CD14-positive monocyte (primary cell): ENCODE measurements around the gene RBBP9. TPM values are rescaled to one million over a fixed set of nuclear protein-coding genes. Genes with fewer than 3 reads are reported as not detected.
A peak's percentile ranks its signal among the peaks of the same experiment; 100 is the strongest.

ENCODE experiments used
- DNase-seq, 3 donors: peaks; one replicate each; pipeline ENCODE4 v3.0.0-alpha.2; 2011 to 2022
- H2AFZ ChIP-seq: 2 replicates; pipeline ENCODE4 v1.6.0; 2012; ENCODE audit warnings: mild to moderate bottlenecking, low read depth, low read length, inconsistent platforms; ENCODE audit not compliant: insufficient read depth, poor library complexity, severe bottlenecking
- H3K27ac ChIP-seq, 2 donors: 1 replicate in 1 of 2; 2 replicates in 1 of 2; pipeline ENCODE4 v1.5.1; 2012 to 2013; ENCODE audit warnings: low read length in 2 of 2, control low read depth in 1 of 2, inconsistent platforms in 1 of 2, low read depth in 1 of 2, mild to moderate bottlenecking in 1 of 2
- H3K27me3 ChIP-seq, 2 donors: one replicate each; pipeline versions ENCODE4 v1.6.0 to v1.6.1; 2011 to 2013; ENCODE audit warnings: low read length in 2 of 2; ENCODE audit not compliant: control insufficient read depth in 2 of 2, insufficient read depth in 2 of 2
- H3K36me3 ChIP-seq, 2 donors: replicated peaks in 1 of 2; 1 replicate in 1 of 2; 2 replicates in 1 of 2; pipeline versions ENCODE4 v1.5.1 to v1.6.1; 2012 to 2013; ENCODE audit warnings: low read length in 2 of 2, control low read depth in 1 of 2, inconsistent platforms in 1 of 2, mild to moderate bottlenecking in 1 of 2; ENCODE audit not compliant: insufficient read depth in 2 of 2, control insufficient read depth in 1 of 2
- H3K4me1 ChIP-seq, 2 donors: 1 replicate in 1 of 2; 2 replicates in 1 of 2; pipeline versions ENCODE4 v1.5.1 to v1.6.1; 2012 to 2013; ENCODE audit warnings: low read length in 2 of 2, control low read depth in 1 of 2, inconsistent platforms in 1 of 2, mild to moderate bottlenecking in 1 of 2, moderate library complexity in 1 of 2; ENCODE audit not compliant: insufficient read depth in 2 of 2, control insufficient read depth in 1 of 2
- H3K4me2 ChIP-seq: replicated peaks from 2 replicates; pipeline ENCODE3; 2012; ENCODE audit warnings: low read length, moderate library complexity, mild to moderate bottlenecking; ENCODE audit not compliant: poor library complexity, severe bottlenecking; ENCODE audit errors: extremely low read depth
- H3K4me3 ChIP-seq, 3 experiments: fragments of 200-600 bp in 1 of 3; sonication (generic) in 1 of 3; replicated peaks in 1 of 3; 1 replicate in 2 of 3; 2 replicates in 1 of 3; pipeline ENCODE4 v1.5.1; 2011 to 2013; ENCODE audit warnings: low read length in 3 of 3, mild to moderate bottlenecking in 3 of 3, control low read depth in 2 of 3, low read depth in 2 of 3, inconsistent platforms in 1 of 3, moderate library complexity in 1 of 3
- H3K79me2 ChIP-seq: 2 replicates; pipeline ENCODE4 v1.6.0; 2012; ENCODE audit warnings: mild to moderate bottlenecking, control low read depth, inconsistent platforms, low read length, moderate library complexity; ENCODE audit not compliant: insufficient read depth
- H3K9ac ChIP-seq: 2 replicates; pipeline ENCODE4 v1.6.0; 2017; ENCODE audit warnings: low read length, mild to moderate bottlenecking; ENCODE audit not compliant: insufficient read depth, poor library complexity, severe bottlenecking
- H3K9me3 ChIP-seq, 2 donors: replicated peaks in 1 of 2; 1 replicate in 1 of 2; 2 replicates in 1 of 2; pipeline versions ENCODE4 v1.5.1 to v1.6.1; 2012 to 2013; ENCODE audit warnings: low read length in 2 of 2, control low read depth in 1 of 2; ENCODE audit not compliant: control insufficient read depth in 1 of 2, insufficient read depth in 1 of 2
- H4K20me1 ChIP-seq: 2 replicates; pipeline ENCODE4 v1.6.0; 2012; ENCODE audit warnings: mild to moderate bottlenecking, low read length, control low read depth, moderate library complexity; ENCODE audit not compliant: insufficient read depth
- H3K27ac Mint-ChIP-seq, 7 donors: one replicate each; pipeline ENCODE4 v1.8.0; 2020; ENCODE audit warnings: mild to moderate bottlenecking in 7 of 7, mixed read lengths in 7 of 7, moderate library complexity in 6 of 7, inconsistent platforms in 2 of 7
- H3K27me3 Mint-ChIP-seq, 3 donors: one replicate each; pipeline ENCODE4 v1.8.0; 2021 to 2022; ENCODE audit warnings: low read depth in 3 of 3, mild to moderate bottlenecking in 3 of 3, mixed read lengths in 3 of 3, moderate library complexity in 3 of 3, inconsistent platforms in 1 of 3
- H3K36me3 Mint-ChIP-seq, 2 donors: one replicate each; pipeline ENCODE4 v1.8.0; 2020; ENCODE audit warnings: mixed read lengths in 2 of 2, inconsistent platforms in 1 of 2, mild to moderate bottlenecking in 1 of 2
- H3K4me1 Mint-ChIP-seq: one replicate; pipeline ENCODE4 v1.8.0; 2020; ENCODE audit warnings: mild to moderate bottlenecking, mixed read lengths
- H3K4me3 Mint-ChIP-seq, 2 donors: one replicate each; pipeline ENCODE4 v1.8.0; 2020; ENCODE audit warnings: mild to moderate bottlenecking in 2 of 2, mixed read lengths in 2 of 2, moderate library complexity in 1 of 2
- H3K9me3 Mint-ChIP-seq, 7 donors: one replicate each; pipeline ENCODE4 v1.8.0; 2020 to 2022; ENCODE audit warnings: mixed read lengths in 7 of 7, mild to moderate bottlenecking in 6 of 7, moderate library complexity in 6 of 7, inconsistent platforms in 2 of 7
- WGBS: methylation state at CpG from one replicate; pipeline ENCODE4 v1.1.5; 2013; ENCODE audit warnings: missing lambda C conversion rate; ENCODE audit not compliant: insufficient coverage; 5-methylcytosine and 5-hydroxymethylcytosine counted together
- intact Hi-C, 2 donors: fragments of 100-400 bp; cut with micrococcal nuclease; formaldehyde crosslinking; loops; one replicate each; pipeline versions ENCODE4 v1.15.0 to v1.15.1; 2023
- polyA plus RNA-seq, 3 donors: library from polyadenylated mRNA; depleted of rRNA in 1 of 3; unstranded in 2 of 3; stranded (reverse) in 1 of 3; fragments of 300-500 nt in 2 of 3; fragments of >200 nt in 1 of 3; fragmentation: Illumina TruSeq in 2 of 3; gene quantifications; 1 replicate in 2 of 3; 2 replicates in 1 of 3; pipeline ENCODE4 v1.2.3, GENCODE V29; 2012 to 2021
- TF ChIP-seq, protein P1 (sequence below): fragments of 200-600 bp; IDR thresholded peaks from one replicate; pipeline ENCODE4 v1.8.0; 2022; ENCODE audit warnings: antibody characterized with exemption, mild to moderate bottlenecking

The RBBP9 gene
- polyA plus RNA-seq, 3 donors, result 3.5 to 6.9 (median 5.2) TPM

DNA sequence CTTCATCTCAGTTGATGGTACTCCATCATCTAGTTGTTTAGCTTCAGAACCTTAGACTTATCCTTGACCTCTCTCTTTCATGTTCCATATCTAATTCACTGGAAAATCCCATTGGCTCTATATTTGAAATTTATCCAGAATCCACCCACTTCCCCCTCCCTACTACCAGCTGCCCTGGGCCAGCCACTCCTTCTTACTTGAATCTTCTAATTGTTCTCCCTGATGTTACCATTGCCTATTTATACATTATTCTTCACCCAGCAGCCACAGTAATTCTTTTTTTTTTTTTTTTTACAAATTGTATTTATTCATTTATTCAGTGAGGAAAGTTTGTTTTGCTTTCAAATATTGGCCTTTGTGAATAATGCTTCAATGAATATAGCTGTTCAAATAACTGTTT is 18.9 kb upstream of the RBBP9 start:
- Histone ChIP-seq H3K79me2 (peaks cover 83% of the 10 kb centered on the region), H3K9me3 (no peaks in the 10 kb centered on the region), H3K4me2 (no peak overlapping the region), H3K4me3 (no peak overlapping the region), H3K27ac (peak overlapping the region in 1 of 2 donors; percentile 15), H3K9ac (no peak overlapping the region), H4K20me1 (no peaks in the 10 kb centered on the region), H3K36me3 (peaks cover 31 to 68% of the 10 kb centered on the region in 2 donors), H2AFZ (no peak overlapping the region), H3K4me1 (peaks cover 21 to 29% of the 10 kb centered on the region in 2 donors), H3K27me3 (no peaks in the 10 kb centered on the region)
- Mint-ChIP-seq H3K27ac (no peak overlapping the region), H3K9me3 (peaks cover 0 to 3% (median 0%) of the 10 kb centered on the region in 7 donors), H3K36me3 (peaks cover 14 to 15% of the 10 kb centered on the region in 2 donors), H3K4me3 (no peak overlapping the region), H3K4me1 (peaks cover 27% of the 10 kb centered on the region), H3K27me3 (no peaks in the 10 kb centered on the region)
- intact Hi-C loops, result loop anchor here in 1 of 2 donors (10.0 kb wide), 1 partner anchor 101 kb away; no protein-coding TSS in a partner anchor
- DNase-seq, result no peak
- TF ChIP-seq, protein P1, sequence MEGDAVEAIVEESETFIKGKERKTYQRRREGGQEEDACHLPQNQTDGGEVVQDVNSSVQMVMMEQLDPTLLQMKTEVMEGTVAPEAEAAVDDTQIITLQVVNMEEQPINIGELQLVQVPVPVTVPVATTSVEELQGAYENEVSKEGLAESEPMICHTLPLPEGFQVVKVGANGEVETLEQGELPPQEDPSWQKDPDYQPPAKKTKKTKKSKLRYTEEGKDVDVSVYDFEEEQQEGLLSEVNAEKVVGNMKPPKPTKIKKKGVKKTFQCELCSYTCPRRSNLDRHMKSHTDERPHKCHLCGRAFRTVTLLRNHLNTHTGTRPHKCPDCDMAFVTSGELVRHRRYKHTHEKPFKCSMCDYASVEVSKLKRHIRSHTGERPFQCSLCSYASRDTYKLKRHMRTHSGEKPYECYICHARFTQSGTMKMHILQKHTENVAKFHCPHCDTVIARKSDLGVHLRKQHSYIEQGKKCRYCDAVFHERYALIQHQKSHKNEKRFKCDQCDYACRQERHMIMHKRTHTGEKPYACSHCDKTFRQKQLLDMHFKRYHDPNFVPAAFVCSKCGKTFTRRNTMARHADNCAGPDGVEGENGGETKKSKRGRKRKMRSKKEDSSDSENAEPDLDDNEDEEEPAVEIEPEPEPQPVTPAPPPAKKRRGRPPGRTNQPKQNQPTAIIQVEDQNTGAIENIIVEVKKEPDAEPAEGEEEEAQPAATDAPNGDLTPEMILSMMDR, result no peak

DNA sequence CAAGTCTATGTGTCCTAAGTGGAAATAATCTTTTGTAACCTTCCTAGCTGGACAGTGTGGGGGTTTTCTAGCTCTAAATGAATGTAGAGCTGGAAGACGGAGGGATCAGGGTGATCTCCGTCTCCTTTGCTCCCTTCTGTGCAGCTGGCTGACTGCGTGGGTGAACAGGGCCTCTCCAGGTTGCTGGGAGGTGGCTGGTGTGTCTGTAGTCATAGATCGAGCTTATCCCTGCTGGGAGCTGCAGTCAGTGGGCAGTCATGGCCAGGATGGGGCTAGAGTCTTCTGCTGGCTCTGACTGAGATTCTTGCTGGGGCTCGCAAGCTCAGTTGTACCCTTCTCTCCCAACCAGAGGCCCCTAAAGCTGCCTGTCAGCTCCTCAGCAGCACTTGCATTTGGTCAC is 17.1 kb upstream of the RBBP9 start:
- H3K79me2 ChIP-seq, result peaks cover 85% of the 10 kb centered on the region
- H3K4me3 Mint-ChIP-seq, result no peak overlapping the region
- H3K27me3 ChIP-seq, result no peaks in the 10 kb centered on the region
- no peak overlapping the region for H3K4me3 ChIP-seq
- peaks cover 40 to 47% of the 10 kb centered on the region in 2 donors for H3K4me1 ChIP-seq
- TF ChIP-seq, protein P1, result no peak
- H3K27ac ChIP-seq, result peak overlapping the region in 1 of 2 donors; percentile 64
- no peak overlapping the region for H3K9ac ChIP-seq
- peaks cover 22 to 33% of the 10 kb centered on the region in 2 donors for H3K36me3 Mint-ChIP-seq
- DNase-seq, result no peak
- peak overlapping the region in 4 of 7 donors; percentile 10 to 63 (median 45) for H3K27ac Mint-ChIP-seq
- H3K4me1 Mint-ChIP-seq, result peaks cover 45% of the 10 kb centered on the region
- H3K27me3 Mint-ChIP-seq, result no peaks in the 10 kb centered on the region
- no peak overlapping the region for H3K4me2 ChIP-seq
- no peak overlapping the region for H2AFZ ChIP-seq
- 96% methylated on average over 4 of the region's 5 CpGs for WGBS
- intact Hi-C loops, result loop anchor here (5.0 to 10.0 kb wide), 2 partner anchors 47 to 99 kb away; partner anchors contain the start of genes DZANK1 (in 1 of the 2) and POLR3F (in 1 of the 2)
- H4K20me1 ChIP-seq, result no peaks in the 10 kb centered on the region
- H3K9me3 Mint-ChIP-seq, result peaks cover 0 to 3% (median 0%) of the 10 kb centered on the region in 7 donors
- no peaks in the 10 kb centered on the region for H3K9me3 ChIP-seq
- H3K36me3 ChIP-seq, result peaks cover 23 to 57% of the 10 kb centered on the region in 2 donors
